ENCODE data around the gene TRIAP1. TPM values are rescaled to one million over a fixed set of nuclear protein-coding genes. Genes with fewer than 3 reads are reported as not detected.

The TRIAP1 gene
- total and polyA plus RNA-seq, 8 donors = 4.7 to 40.6 (median 14.7) TPM

DNA sequence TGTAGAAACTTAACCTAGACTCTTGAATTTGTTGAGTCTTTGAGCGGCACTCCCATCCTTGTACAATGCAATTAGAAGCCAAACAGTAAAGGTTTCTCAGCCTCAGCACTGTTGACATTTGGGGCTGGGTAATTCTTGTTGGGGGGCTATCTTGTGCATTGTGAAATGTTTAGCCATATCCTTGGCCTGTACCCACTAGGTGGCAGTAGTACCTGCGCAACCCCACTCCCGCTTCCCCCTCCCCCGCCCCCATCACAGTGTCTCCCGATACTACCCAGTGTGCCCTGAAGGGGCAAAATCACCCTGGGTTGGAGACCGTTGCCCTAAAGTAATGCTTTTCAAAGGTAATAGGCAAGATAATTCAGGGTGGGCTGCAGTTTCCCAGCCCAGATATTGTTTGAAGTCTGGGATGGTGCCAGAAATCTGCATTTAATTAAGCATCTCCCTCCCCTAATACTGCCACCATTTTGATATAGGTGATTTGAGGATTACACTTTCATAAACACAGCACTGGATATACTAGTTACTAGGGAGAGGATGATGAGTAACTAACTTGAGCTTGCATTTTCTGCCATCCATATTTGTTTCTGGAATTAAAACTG is 6.4 kb downstream of the TRIAP1 start:
- Histone ChIP-seq H3K4me1 (peaks cover 14 to 36% (median 26%) of the 10 kb centered on the region in 4 donors), H3K27me3 (no peaks in the 10 kb centered on the region), H3K27ac (peak overlapping the region in 1 of 5 donors; percentile 91), H3K9me3 (no peaks in the 10 kb centered on the region), H3K4me3 (peak overlapping the region in 2 of 4 donors; percentile 92 to 98), H3K36me3 (peaks cover 22 to 51% (median 45%) of the 10 kb centered on the region in 4 donors)
- peak; percentile 45 to 91 for DNase-seq
- intact Hi-C loops (cut with DNase I; ENCODE audit: low total_unique reads) = no loop called here
- TF ChIP-seq EP300 (IDR thresholded peaks at IDR 0.05) = no peak
- TF ChIP-seq POLR2A (IDR thresholded peaks at IDR 0.05) = no peak
- TF ChIP-seq, protein P1, sequence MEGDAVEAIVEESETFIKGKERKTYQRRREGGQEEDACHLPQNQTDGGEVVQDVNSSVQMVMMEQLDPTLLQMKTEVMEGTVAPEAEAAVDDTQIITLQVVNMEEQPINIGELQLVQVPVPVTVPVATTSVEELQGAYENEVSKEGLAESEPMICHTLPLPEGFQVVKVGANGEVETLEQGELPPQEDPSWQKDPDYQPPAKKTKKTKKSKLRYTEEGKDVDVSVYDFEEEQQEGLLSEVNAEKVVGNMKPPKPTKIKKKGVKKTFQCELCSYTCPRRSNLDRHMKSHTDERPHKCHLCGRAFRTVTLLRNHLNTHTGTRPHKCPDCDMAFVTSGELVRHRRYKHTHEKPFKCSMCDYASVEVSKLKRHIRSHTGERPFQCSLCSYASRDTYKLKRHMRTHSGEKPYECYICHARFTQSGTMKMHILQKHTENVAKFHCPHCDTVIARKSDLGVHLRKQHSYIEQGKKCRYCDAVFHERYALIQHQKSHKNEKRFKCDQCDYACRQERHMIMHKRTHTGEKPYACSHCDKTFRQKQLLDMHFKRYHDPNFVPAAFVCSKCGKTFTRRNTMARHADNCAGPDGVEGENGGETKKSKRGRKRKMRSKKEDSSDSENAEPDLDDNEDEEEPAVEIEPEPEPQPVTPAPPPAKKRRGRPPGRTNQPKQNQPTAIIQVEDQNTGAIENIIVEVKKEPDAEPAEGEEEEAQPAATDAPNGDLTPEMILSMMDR (IDR thresholded peaks at IDR 0.05) = peak in 5 of 7 experiments; percentile 26 to 70 (median 39)
- WGBS, 5 donors = 6 to 11% (median 10%) methylated on average over 5 to 6 of the region's 6 CpGs

DNA sequence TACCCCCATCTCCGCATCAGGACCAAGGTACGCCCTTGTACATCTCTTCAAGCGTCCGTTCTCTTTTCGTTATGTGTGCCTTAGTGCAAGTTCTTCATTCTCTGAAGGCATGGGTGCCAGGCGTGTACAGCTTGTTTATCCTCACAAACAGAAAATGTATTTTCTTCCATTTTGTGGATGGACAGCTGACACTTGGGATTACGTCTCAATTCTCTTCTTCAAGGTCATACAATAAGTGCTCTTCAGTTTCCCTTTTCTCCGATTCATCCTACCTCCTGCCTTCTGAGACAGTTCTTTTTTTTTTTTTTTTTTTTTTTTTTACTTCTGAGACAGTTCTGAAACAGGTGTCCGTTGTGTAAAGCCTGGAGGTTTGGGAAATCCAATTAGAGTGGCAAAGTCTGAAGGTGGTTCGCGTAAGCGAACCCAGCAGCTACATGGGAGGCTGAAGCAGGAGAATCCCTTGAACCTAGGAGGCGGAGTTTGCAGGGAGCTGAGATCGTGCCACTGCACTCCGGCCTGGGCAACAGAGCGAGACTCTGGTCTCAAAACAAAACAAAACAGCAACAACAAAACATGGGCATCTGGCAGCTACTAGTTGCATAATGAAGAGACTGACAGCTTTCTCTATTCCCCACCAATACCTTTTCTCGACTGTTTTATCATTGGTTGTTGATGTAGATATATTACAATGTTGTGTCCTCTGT is 7.5 kb downstream of the TRIAP1 start:
- H3K9me3 ChIP-seq = no peaks in the 10 kb centered on the region
- peak overlapping the region; percentile 83 to 92 (median 88) for H3K27ac ChIP-seq
- WGBS, 5 donors = 18 to 33% (median 25%) methylated on average over 17 of the region's 17 CpGs
- DNase-seq = no peak
- intact Hi-C loops (cut with DNase I; ENCODE audit: low total_unique reads) = no loop called here
- peaks cover 14 to 32% (median 22%) of the 10 kb centered on the region in 4 donors for H3K4me1 ChIP-seq
- peaks cover 0 to 1% (median 0%) of the 10 kb centered on the region in 3 donors for H3K27me3 ChIP-seq
- H3K4me3 ChIP-seq = peak overlapping the region; percentile 72 to 98 (median 86)
- TF ChIP-seq POLR2AphosphoS5 (IDR thresholded peaks at IDR 0.05) = no peak
- TF ChIP-seq EP300 (IDR thresholded peaks at IDR 0.05) = no peak
- TF ChIP-seq, protein P1 (IDR thresholded peaks at IDR 0.05) = no peak
- no peak for TF ChIP-seq POLR2A (IDR thresholded peaks at IDR 0.05)
- peaks cover 22 to 40% (median 36%) of the 10 kb centered on the region in 4 donors for H3K36me3 ChIP-seq

DNA sequence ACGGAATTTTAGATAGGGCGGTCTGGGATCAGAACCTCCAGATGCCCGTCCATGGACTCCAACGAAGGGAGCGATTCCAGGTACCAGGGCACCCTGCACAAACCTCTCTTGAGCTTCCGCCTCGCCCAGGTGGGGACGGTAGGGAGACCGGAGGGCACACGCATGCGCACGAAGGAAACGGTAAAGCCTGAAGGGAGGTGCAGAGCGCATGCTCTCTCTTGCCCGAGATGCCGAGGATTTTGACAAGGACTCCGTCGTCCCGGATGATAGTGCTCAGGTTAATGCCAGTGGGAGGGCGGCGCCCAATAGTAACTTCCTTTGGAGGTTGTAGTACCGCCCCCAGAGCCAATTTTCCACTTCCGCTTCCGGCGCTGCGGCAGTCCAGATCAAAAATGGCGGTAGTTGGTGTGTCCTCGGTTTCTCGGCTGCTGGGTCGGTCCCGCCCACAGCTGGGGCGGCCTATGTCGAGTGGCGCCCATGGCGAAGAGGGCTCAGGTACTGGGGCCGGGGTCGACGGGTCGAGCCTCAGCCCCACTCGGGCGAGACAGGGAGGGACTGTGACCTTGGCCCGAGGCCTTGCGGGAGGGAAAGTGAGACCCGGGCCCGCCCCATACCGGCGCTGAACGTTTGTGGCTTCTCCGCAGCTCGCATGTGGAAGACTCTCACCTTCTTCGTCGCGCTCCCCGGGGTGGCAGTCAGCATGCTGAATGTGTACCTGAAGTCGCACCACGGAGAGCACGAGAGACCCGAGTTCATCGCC is 8.3 kb downstream of the TRIAP1 start, which contains the start of gene COX6A1:
TSS of gene COX6A1 (plus strand) at position 379 of the 760 bp plus-strand sequence. CDS start at position 393, 14 bp downstream.
- peak; percentile 73 to 95 (median 78) for TF ChIP-seq POLR2AphosphoS5 (IDR thresholded peaks at IDR 0.05)
- TF ChIP-seq POLR2A (IDR thresholded peaks at IDR 0.05) = peak in 1 of 4 donors; percentile 33
- TF ChIP-seq, protein P1 (IDR thresholded peaks at IDR 0.05) = peak in 1 of 7 experiments; percentile 41
- TF ChIP-seq EP300 (IDR thresholded peaks at IDR 0.05) = no peak
- peak within 1 kb of the TSS; percentile 83 to 92 (median 88) for H3K27ac ChIP-seq
- peaks cover 14 to 32% (median 22%) of the 10 kb centered on the region in 4 donors for H3K4me1 ChIP-seq
- peak within 1 kb of the TSS; percentile 72 to 98 (median 86) for H3K4me3 ChIP-seq
- H3K27me3 ChIP-seq = peaks cover 0 to 8% (median 0%) of the 10 kb centered on the region in 3 donors
- intact Hi-C loops (cut with DNase I; ENCODE audit: low total_unique reads) = no loop called here
- peak; percentile 97 to 99 for DNase-seq
- no peaks in the 10 kb centered on the region for H3K9me3 ChIP-seq
- 0 to 1% (median 1%) methylated on average over 42 to 59 of the region's 59 CpGs for WGBS, 5 donors
- H3K36me3 ChIP-seq = peaks cover 14 to 33% (median 28%) of the 10 kb centered on the region in 4 donors
